ENCODE data around the gene PHAF1. TPM values are rescaled to one million over a fixed set of nuclear protein-coding genes. Genes with fewer than 3 reads are reported as not detected.

Gene PHAF1
- total and polyA plus RNA-seq, 2 of the 13 experiments (the other 11 are each of a cell fraction or from before 2014, with no cell fraction given): 48.3 to 174 TPM

DNA sequence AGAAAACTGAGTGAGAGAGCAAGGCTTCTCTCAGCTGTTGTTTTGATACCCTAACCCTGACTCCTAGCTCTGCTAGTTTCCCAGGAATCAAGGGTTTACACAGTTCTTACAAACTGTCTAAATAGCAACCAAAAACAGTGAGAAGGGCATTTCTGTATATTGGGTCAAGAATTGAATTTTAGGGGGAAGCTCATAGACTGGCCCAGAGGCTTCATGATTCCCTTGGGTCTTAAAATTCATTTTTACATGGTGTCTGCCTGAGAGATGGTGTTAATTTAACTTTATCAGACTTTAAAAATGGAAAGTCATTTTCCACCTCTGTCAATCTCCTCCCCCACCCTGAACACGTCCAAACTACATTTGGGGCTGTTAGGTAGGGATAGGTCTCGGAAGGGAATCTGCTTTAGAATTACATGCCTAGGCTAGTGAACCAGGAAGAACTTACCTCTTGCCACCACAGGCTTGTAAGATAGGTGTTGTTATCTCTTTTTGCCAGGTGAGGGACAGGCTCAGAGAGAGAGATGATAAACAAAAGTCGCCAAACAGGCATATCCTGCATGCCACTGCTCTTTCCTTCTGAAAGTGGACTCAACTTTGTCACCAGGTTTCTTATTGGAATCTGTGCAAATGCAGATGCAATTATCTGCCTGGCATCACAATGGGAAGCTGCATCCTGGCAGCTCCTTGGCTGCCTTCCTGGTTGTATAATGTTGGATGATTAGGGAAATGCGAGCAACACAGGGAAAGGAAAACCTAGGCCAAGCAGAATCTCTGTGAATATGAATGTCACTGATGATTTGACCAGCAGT lies 3.1 kb downstream of the PHAF1 start (continued):
- TF ChIP-seq, protein P1, sequence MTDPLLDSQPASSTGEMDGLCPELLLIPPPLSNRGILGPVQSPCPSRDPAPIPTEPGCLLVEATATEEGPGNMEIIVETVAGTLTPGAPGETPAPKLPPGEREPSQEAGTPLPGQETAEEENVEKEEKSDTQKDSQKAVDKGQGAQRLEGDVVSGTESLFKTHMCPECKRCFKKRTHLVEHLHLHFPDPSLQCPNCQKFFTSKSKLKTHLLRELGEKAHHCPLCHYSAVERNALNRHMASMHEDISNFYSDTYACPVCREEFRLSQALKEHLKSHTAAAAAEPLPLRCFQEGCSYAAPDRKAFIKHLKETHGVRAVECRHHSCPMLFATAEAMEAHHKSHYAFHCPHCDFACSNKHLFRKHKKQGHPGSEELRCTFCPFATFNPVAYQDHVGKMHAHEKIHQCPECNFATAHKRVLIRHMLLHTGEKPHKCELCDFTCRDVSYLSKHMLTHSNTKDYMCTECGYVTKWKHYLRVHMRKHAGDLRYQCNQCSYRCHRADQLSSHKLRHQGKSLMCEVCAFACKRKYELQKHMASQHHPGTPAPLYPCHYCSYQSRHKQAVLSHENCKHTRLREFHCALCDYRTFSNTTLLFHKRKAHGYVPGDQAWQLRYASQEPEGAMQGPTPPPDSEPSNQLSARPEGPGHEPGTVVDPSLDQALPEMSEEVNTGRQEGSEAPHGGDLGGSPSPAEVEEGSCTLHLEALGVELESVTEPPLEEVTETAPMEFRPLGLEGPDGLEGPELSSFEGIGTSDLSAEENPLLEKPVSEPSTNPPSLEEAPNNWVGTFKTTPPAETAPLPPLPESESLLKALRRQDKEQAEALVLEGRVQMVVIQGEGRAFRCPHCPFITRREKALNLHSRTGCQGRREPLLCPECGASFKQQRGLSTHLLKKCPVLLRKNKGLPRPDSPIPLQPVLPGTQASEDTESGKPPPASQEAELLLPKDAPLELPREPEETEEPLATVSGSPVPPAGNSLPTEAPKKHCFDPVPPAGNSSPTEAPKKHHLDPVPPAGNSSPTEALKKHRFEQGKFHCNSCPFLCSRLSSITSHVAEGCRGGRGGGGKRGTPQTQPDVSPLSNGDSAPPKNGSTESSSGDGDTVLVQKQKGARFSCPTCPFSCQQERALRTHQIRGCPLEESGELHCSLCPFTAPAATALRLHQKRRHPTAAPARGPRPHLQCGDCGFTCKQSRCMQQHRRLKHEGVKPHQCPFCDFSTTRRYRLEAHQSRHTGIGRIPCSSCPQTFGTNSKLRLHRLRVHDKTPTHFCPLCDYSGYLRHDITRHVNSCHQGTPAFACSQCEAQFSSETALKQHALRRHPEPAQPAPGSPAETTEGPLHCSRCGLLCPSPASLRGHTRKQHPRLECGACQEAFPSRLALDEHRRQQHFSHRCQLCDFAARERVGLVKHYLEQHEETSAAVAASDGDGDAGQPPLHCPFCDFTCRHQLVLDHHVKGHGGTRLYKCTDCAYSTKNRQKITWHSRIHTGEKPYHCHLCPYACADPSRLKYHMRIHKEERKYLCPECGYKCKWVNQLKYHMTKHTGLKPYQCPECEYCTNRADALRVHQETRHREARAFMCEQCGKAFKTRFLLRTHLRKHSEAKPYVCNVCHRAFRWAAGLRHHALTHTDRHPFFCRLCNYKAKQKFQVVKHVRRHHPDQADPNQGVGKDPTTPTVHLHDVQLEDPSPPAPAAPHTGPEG (CRISPR knock-in tag; IDR thresholded peaks at IDR 0.05): no peak
- TF ChIP-seq, protein P2, sequence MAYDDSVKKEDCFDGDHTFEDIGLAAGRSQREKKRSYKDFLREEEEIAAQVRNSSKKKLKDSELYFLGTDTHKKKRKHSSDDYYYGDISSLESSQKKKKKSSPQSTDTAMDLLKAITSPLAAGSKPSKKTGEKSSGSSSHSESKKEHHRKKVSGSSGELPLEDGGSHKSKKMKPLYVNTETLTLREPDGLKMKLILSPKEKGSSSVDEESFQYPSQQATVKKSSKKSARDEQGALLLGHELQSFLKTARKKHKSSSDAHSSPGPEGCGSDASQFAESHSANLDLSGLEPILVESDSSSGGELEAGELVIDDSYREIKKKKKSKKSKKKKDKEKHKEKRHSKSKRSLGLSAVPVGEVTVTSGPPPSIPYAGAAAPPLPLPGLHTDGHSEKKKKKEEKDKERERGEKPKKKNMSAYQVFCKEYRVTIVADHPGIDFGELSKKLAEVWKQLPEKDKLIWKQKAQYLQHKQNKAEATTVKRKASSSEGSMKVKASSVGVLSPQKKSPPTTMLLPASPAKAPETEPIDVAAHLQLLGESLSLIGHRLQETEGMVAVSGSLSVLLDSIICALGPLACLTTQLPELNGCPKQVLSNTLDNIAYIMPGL (CRISPR knock-in tag; IDR thresholded peaks at IDR 0.05; ENCODE audit: borderline replicate concordance in 1 of 2, low read depth in 1 of 2): 0 out of 4 replicates have a peak, but pooled peaks have one; percentile 3 to 5
- TF ChIP-seq, protein P3, sequence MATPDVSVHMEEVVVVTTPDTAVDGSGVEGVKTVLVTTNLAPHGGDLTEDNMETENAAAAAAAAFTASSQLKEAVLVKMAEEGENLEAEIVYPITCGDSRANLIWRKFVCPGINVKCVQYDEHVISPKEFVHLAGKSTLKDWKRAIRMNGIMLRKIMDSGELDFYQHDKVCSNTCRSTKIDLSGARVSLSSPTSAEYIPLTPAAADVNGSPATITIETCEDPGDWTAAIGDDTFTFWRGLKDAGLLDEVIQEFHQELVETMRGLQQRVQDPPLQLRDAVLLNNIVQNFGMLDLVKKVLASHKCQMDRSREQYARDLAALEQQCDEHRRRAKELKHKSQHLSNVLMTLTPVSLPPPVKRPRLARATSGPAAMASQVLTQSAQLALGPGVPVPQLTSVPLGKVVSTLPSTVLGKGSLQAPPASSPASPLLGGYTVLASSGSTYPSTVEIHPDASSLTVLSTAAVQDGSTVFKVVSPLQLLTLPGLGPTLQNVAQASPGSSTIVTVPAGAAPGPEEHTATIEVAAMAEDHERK (CRISPR knock-in tag; IDR thresholded peaks at IDR 0.05; ENCODE audit: low read depth): no peak
- 0 out of 2 replicates have a peak, but pooled peaks have one; percentile 4 for TF ChIP-seq ZFX (CRISPR knock-in tag; IDR thresholded peaks at IDR 0.05; ENCODE audit: low read depth)
- TF ChIP-seq, protein P4, sequence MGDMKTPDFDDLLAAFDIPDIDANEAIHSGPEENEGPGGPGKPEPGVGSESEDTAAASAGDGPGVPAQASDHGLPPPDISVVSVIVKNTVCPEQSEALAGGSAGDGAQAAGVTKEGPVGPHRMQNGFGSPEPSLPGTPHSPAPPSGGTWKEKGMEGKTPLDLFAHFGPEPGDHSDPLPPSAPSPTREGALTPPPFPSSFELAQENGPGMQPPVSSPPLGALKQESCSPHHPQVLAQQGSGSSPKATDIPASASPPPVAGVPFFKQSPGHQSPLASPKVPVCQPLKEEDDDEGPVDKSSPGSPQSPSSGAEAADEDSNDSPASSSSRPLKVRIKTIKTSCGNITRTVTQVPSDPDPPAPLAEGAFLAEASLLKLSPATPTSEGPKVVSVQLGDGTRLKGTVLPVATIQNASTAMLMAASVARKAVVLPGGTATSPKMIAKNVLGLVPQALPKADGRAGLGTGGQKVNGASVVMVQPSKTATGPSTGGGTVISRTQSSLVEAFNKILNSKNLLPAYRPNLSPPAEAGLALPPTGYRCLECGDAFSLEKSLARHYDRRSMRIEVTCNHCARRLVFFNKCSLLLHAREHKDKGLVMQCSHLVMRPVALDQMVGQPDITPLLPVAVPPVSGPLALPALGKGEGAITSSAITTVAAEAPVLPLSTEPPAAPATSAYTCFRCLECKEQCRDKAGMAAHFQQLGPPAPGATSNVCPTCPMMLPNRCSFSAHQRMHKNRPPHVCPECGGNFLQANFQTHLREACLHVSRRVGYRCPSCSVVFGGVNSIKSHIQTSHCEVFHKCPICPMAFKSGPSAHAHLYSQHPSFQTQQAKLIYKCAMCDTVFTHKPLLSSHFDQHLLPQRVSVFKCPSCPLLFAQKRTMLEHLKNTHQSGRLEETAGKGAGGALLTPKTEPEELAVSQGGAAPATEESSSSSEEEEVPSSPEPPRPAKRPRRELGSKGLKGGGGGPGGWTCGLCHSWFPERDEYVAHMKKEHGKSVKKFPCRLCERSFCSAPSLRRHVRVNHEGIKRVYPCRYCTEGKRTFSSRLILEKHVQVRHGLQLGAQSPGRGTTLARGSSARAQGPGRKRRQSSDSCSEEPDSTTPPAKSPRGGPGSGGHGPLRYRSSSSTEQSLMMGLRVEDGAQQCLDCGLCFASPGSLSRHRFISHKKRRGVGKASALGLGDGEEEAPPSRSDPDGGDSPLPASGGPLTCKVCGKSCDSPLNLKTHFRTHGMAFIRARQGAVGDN (CRISPR knock-in tag; IDR thresholded peaks at IDR 0.05): no peak
- peak; percentile 7; the same call in 1 of the 2 replicates for TF ChIP-seq FOSL2 (CRISPR knock-in tag; IDR thresholded peaks at IDR 0.05)
- TF ChIP-seq ZFP90 (CRISPR knock-in tag; IDR thresholded peaks at IDR 0.05; ENCODE audit: borderline replicate concordance): no peak
- no peak for TF ChIP-seq ZSCAN25 (CRISPR knock-in tag; IDR thresholded peaks at IDR 0.05)
- TF ChIP-seq NFYC (CRISPR knock-in tag; IDR thresholded peaks at IDR 0.05): no peak
- 0 out of 2 replicates have a peak, but pooled peaks have one; percentile 38 for TF ChIP-seq HDAC1 (CRISPR knock-in tag; IDR thresholded peaks at IDR 0.05)
- no peak for TF ChIP-seq ZNF766 (CRISPR knock-in tag; IDR thresholded peaks at IDR 0.05; ENCODE audit: borderline replicate concordance)
- 0 out of 2 replicates have a peak, but pooled peaks have one; percentile 38 for TF ChIP-seq FOXA3 (CRISPR knock-in tag; IDR thresholded peaks at IDR 0.05)
- no peak for TF ChIP-seq GATA4 (IDR thresholded peaks at IDR 0.05; ENCODE audit: borderline replicate concordance, low read depth)
- TF ChIP-seq SP2 (CRISPR knock-in tag; IDR thresholded peaks at IDR 0.05): no peak

Data from HepG2 (cell line).